HepG2 (cell line): ENCODE measurements around the gene PRKN. TPM values are rescaled to one million over a fixed set of nuclear protein-coding genes. Genes with fewer than 3 reads are reported as not detected.

Experiments used
- ATAC-seq: fragments of 200-7000 bp; cut with Tn5 transposase; 3 replicates; pipeline ENCODE4 v1.9.1; 2020; ENCODE audit warnings: mild to moderate bottlenecking, moderate library complexity
- BruUV-seq: library from RNA; stranded (reverse); fragments of 400-500 nt; replicated peaks from 2 replicates; lab custom pipeline; 2021; lab: Mats Ljungman, UMichigan
- CTCF ChIA-PET: fragments of 300-600 bp; formaldehyde crosslinking; extraction: SDS; loops from one replicate; lab custom pipeline; 2021; ENCODE audit warnings: low total read pairs, inconsistent platforms, low intra/inter-chr PET ratio; lab: Yijun Ruan, JAX
- POLR2A ChIA-PET: fragments of 350-600 bp; sonication (Branson Sonifier 250); formaldehyde crosslinking; loops from one replicate; lab custom pipeline; 2020; ENCODE audit warnings: antibody characterized with exemption, inconsistent platforms; lab: Yijun Ruan, JAX
- DNase-seq: peaks from one replicate; pipeline ENCODE4 v3.0.0-alpha.2; 2015; ENCODE audit warnings: low spot score
- FAIRE-seq: peaks from 3 replicates; lab custom pipeline; 2011; peaks lifted over from hg19 to GRCh38; lab: Jason Lieb, UNC
- H2AFZ ChIP-seq: one replicate; pipeline ENCODE4 v1.6.1; 2011; ENCODE audit warnings: low read length, inconsistent platforms
- H3K27ac ChIP-seq: fragments of 300-600 bp; 3 replicates; pipeline ENCODE4 v1.8.0; 2011; ENCODE audit warnings: mixed run types, mild to moderate bottlenecking, mixed read lengths, low read length, inconsistent platforms; ENCODE audit not compliant: insufficient read depth; ENCODE audit errors: extremely low read length
- H3K27me3 ChIP-seq, 2 experiments: fragments of 200-600 bp in 1 of 2; 2 replicates in 1 of 2; 3 replicates in 1 of 2; pipeline versions ENCODE4 v1.6.0 to v1.8.0; 2011; ENCODE audit warnings: low read length in 2 of 2, mild to moderate bottlenecking in 2 of 2, moderate library complexity in 2 of 2, inconsistent platforms in 1 of 2; ENCODE audit not compliant: insufficient read depth in 2 of 2, control insufficient read depth in 1 of 2
- H3K36me3 ChIP-seq, 2 experiments: fragments of 200-600 bp in 1 of 2; replicated peaks in 1 of 2; 2 replicates in 1 of 2; 3 replicates in 1 of 2; pipeline versions ENCODE4 v1.5.1 to v1.8.0; 2011; ENCODE audit warnings: low read length in 2 of 2, inconsistent platforms in 1 of 2; ENCODE audit not compliant: insufficient read depth in 2 of 2, control insufficient read depth in 1 of 2
- H3K4me1 ChIP-seq: 2 replicates; pipeline ENCODE4 v1.5.1; 2012; ENCODE audit warnings: low read length, inconsistent platforms; ENCODE audit not compliant: insufficient read depth
- H3K4me2 ChIP-seq: 2 replicates; pipeline ENCODE4 v1.6.0; 2011; ENCODE audit warnings: low read depth, low read length, inconsistent platforms
- H3K4me3 ChIP-seq, 3 experiments: fragments of 200-600 bp in 1 of 3; sonication (generic), shearing (Covaris generic) in 1 of 3; replicated peaks in 1 of 3; 2 replicates each; pipeline ENCODE4 v1.5.1; 2011 to 2016; ENCODE audit warnings: low read length in 3 of 3, inconsistent platforms in 2 of 3, low read depth in 2 of 3, mild to moderate bottlenecking in 2 of 3, control low read depth in 1 of 3, mixed read lengths in 1 of 3; ENCODE audit not compliant: insufficient read depth in 1 of 3
- H3K79me2 ChIP-seq: one replicate; pipeline ENCODE4 v1.6.1; 2011; ENCODE audit warnings: low read length, inconsistent platforms; ENCODE audit not compliant: insufficient read depth
- H3K9ac ChIP-seq: 2 replicates; pipeline ENCODE4 v1.6.0; 2011; ENCODE audit warnings: mild to moderate bottlenecking, low read depth, low read length, inconsistent platforms; ENCODE audit not compliant: insufficient read depth
- H3K9me3 ChIP-seq: 2 replicates; pipeline ENCODE4 v1.5.1; 2012; ENCODE audit warnings: mild to moderate bottlenecking, low read length
- H4K20me1 ChIP-seq: 2 replicates; pipeline ENCODE4 v1.6.0; 2011; ENCODE audit warnings: inconsistent platforms, mild to moderate bottlenecking, low read length, moderate library complexity; ENCODE audit not compliant: insufficient read depth
- CSRNP2 ChIP-seq: sonication (generic); formaldehyde crosslinking; conservative IDR thresholded peaks from 2 replicates; pipeline ENCODE4 v1.8.0; 2022; ENCODE audit warnings: low read depth, missing genetic modification reagents
- KDM5A ChIP-seq: fragments of 200-600 bp; sonication (generic); IDR thresholded peaks from 2 replicates; pipeline ENCODE4 v1.7.0; 2018; ENCODE audit warnings: antibody characterized with exemption, mild to moderate bottlenecking, low read length, borderline replicate concordance
- KLF6 ChIP-seq: IDR thresholded peaks from 2 replicates; pipeline ENCODE4 v1.8.0; 2016; ENCODE audit warnings: missing biosample characterization, missing genetic modification reagents
- NFRKB ChIP-seq: fragments of 450-650 bp; IDR thresholded peaks from 2 replicates; pipeline ENCODE4 v1.6.1; 2017
- SIX1 ChIP-seq: sonication (generic); formaldehyde crosslinking; IDR thresholded peaks from 2 replicates; pipeline ENCODE4 v1.4.0; 2020; ENCODE audit warnings: missing genetic modification reagents, borderline replicate concordance
- ZNF891 ChIP-seq: sonication (generic); formaldehyde crosslinking; IDR thresholded peaks from 2 replicates; pipeline ENCODE4 v1.5.0; 2020; ENCODE audit warnings: mild to moderate bottlenecking, missing genetic modification reagents
- ZSCAN29 ChIP-seq: sonication (generic); formaldehyde crosslinking; conservative IDR thresholded peaks from 2 replicates; pipeline ENCODE4 v1.4.0; 2020; ENCODE audit warnings: mild to moderate bottlenecking, missing genetic modification reagents
- WGBS: methylation state at CpG from one replicate; pipeline ENCODE4 v1.1.6; 2017; ENCODE audit warnings: low lambda C conversion rate; 5-methylcytosine and 5-hydroxymethylcytosine counted together
- in situ Hi-C: cut with HindIII; loops from 2 replicates; pipeline ENCODE4 v1.10.0; 2017; ENCODE audit warnings: low pct_unique_long_range_greater_than_20kb; ENCODE audit not compliant: extremely low pct_ligation_motif_present
- intact Hi-C: fragments of 100-400 bp; cut with micrococcal nuclease; formaldehyde crosslinking; loops from one replicate; pipeline ENCODE4 v1.10.0; 2022; ENCODE audit not compliant: unreplicated experiment
- polyA plus RNA-seq, 8 experiments: library from polyadenylated mRNA; depleted of rRNA in 3 of 8; stranded (reverse) in 7 of 8; unstranded in 1 of 8; fragments of >200 nt; fragmentation: Illumina TruSeq in 4 of 8; extraction: Trizol in 4 of 8; gene quantifications; 2 replicates each; pipeline versions ENCODE4 v1.2.1 to v1.2.3, GENCODE V29; 2011 to 2016; ENCODE audit warnings: low read depth in 4 of 8, missing spikeins in 1 of 8, mixed read lengths in 1 of 8; ENCODE audit not compliant: insufficient read depth in 1 of 8
- total RNA-seq, 5 experiments: library from RNA; depleted of rRNA; stranded (reverse); fragments of >200 nt; fragmentation: Illumina TruSeq; extraction: Trizol; gene quantifications; 2 replicates each; pipeline ENCODE4 v1.2.3, GENCODE V29; 2016; ENCODE audit warnings: low read depth in 1 of 5
- TF ChIP-seq, protein P1 (sequence below): sonication (generic); formaldehyde crosslinking; IDR thresholded peaks from 2 replicates; pipeline ENCODE4 v1.4.0; 2020; ENCODE audit warnings: missing genetic modification reagents
- TF ChIP-seq, protein P2 (sequence below), 2 experiments: sonication (generic) in 1 of 2; formaldehyde crosslinking in 1 of 2; IDR thresholded peaks; 2 replicates each; pipeline versions ENCODE4 v1.4.0 to v1.6.1; 2018 to 2020; ENCODE audit warnings: missing genetic modification reagents in 2 of 2, borderline replicate concordance in 1 of 2, low read depth in 1 of 2, mild to moderate bottlenecking in 1 of 2, missing biosample characterization in 1 of 2
- TF ChIP-seq, protein P3 (sequence below): sonication (generic); formaldehyde crosslinking; conservative IDR thresholded peaks from 2 replicates; pipeline ENCODE4 v1.8.0; 2022; ENCODE audit warnings: mild to moderate bottlenecking, moderate library complexity, missing genetic modification reagents

The PRKN gene
- total and polyA plus RNA-seq, 2 of the 13 experiments (the other 11 are each of a cell fraction or from before 2014, with no cell fraction given), result 0.31 to 0.44 TPM

DNA sequence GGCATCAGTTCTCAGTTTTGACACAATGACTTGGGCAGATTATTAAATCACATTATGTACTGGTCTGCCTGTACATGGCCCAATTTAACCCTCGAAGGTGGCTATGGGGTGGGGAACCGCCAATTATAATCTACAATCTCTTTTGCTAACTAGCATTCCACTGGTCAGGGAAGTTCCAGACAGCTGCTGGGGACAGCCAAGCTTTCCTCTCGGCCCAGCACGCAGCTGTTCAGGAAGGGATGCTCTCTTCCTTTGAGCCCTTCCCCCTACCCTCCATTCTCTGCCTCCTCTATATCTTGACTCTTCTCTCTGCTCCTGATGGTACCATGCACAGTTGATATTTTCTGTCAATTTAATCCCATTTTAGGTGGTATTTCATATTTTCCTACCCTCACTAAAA lies 1220.2 kb downstream of the PRKN start (continued):
- no peak for TF ChIP-seq NFRKB

DNA sequence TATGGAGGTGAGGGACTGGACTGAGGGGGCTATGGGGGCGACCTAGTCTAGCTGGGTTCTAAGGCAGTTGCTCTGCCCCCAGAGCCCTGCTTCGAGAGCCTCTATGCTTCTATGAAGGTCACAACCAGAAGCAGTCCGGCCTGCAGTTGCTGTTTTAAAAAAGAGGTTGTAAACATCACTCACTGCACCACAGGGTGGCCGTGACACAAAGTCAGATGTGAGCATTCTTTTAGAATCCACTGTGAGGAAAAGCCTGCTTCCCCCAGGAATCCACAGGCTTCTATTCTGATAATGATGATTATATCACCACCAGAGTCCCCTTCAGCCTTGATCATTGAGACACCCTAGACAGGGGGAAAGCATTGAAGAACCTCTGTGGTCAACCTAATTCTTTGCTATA lies 1224.0 kb downstream of the PRKN start:
- BruUV-seq, result no TSS peak
- Histone ChIP-seq H4K20me1 (no peaks in the 10 kb centered on the region), H3K79me2 (no peaks in the 10 kb centered on the region), H3K9me3 (no peaks in the 10 kb centered on the region), H2AFZ (no peak overlapping the region), H3K36me3 (no peaks in the 10 kb centered on the region), H3K9ac (no peak overlapping the region), H3K4me3 (no peak overlapping the region), H3K4me2 (no peak overlapping the region)
- WGBS, result 0% methylated on average over 2 of the region's 4 CpGs
- FAIRE-seq (no peak), DNase-seq (no peak), ATAC-seq (no peak)
- in situ Hi-C loops (no loop called here), intact Hi-C loops (no loop called here)
- POLR2A ChIA-PET, result no interaction called here
- CTCF ChIA-PET, result no interaction called here
- TF ChIP-seq SIX1 (CRISPR knock-in tag), result no peak
- TF ChIP-seq KLF6 (CRISPR knock-in tag), result no peak
- no peak for TF ChIP-seq CSRNP2 (CRISPR knock-in tag)
- TF ChIP-seq, protein P1, sequence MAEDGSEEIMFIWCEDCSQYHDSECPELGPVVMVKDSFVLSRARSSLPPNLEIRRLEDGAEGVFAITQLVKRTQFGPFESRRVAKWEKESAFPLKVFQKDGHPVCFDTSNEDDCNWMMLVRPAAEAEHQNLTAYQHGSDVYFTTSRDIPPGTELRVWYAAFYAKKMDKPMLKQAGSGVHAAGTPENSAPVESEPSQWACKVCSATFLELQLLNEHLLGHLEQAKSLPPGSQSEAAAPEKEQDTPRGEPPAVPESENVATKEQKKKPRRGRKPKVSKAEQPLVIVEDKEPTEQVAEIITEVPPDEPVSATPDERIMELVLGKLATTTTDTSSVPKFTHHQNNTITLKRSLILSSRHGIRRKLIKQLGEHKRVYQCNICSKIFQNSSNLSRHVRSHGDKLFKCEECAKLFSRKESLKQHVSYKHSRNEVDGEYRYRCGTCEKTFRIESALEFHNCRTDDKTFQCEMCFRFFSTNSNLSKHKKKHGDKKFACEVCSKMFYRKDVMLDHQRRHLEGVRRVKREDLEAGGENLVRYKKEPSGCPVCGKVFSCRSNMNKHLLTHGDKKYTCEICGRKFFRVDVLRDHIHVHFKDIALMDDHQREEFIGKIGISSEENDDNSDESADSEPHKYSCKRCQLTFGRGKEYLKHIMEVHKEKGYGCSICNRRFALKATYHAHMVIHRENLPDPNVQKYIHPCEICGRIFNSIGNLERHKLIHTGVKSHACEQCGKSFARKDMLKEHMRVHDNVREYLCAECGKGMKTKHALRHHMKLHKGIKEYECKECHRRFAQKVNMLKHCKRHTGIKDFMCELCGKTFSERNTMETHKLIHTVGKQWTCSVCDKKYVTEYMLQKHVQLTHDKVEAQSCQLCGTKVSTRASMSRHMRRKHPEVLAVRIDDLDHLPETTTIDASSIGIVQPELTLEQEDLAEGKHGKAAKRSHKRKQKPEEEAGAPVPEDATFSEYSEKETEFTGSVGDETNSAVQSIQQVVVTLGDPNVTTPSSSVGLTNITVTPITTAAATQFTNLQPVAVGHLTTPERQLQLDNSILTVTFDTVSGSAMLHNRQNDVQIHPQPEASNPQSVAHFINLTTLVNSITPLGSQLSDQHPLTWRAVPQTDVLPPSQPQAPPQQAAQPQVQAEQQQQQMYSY, result no peak
- TF ChIP-seq, protein P2, sequence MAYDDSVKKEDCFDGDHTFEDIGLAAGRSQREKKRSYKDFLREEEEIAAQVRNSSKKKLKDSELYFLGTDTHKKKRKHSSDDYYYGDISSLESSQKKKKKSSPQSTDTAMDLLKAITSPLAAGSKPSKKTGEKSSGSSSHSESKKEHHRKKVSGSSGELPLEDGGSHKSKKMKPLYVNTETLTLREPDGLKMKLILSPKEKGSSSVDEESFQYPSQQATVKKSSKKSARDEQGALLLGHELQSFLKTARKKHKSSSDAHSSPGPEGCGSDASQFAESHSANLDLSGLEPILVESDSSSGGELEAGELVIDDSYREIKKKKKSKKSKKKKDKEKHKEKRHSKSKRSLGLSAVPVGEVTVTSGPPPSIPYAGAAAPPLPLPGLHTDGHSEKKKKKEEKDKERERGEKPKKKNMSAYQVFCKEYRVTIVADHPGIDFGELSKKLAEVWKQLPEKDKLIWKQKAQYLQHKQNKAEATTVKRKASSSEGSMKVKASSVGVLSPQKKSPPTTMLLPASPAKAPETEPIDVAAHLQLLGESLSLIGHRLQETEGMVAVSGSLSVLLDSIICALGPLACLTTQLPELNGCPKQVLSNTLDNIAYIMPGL (CRISPR knock-in tag; IDR thresholded peaks at IDR 0.05; ENCODE audit: borderline replicate concordance in 1 of 2, low read depth in 1 of 2), result no peak
- TF ChIP-seq ZNF891 (CRISPR knock-in tag), result no peak
- TF ChIP-seq ZSCAN29 (CRISPR knock-in tag), result no peak
- no peak for TF ChIP-seq KDM5A
- TF ChIP-seq, protein P3, sequence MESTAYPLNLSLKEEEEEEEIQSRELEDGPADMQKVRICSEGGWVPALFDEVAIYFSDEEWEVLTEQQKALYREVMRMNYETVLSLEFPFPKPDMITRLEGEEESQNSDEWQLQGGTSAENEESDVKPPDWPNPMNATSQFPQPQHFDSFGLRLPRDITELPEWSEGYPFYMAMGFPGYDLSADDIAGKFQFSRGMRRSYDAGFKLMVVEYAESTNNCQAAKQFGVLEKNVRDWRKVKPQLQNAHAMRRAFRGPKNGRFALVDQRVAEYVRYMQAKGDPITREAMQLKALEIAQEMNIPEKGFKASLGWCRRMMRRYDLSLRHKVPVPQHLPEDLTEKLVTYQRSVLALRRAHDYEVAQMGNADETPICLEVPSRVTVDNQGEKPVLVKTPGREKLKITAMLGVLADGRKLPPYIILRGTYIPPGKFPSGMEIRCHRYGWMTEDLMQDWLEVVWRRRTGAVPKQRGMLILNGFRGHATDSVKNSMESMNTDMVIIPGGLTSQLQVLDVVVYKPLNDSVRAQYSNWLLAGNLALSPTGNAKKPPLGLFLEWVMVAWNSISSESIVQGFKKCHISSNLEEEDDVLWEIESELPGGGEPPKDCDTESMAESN (CRISPR knock-in tag), result no peak
- TF ChIP-seq, all 625 proteins: peak for 0
- H3K4me1 ChIP-seq, result no peaks in the 10 kb centered on the region
- H3K27ac ChIP-seq, result no peak overlapping the region
- no peaks in the 10 kb centered on the region; a peak in 1 of 5 replicates for H3K27me3 ChIP-seq
